GM12878 (cell line): ENCODE results near the gene MLLT3. TPM values are rescaled to one million over a fixed set of nuclear protein-coding genes. Genes with fewer than 3 reads are reported as not detected.

Source experiments
- ATAC-seq: fragments of 200-7000 bp; cut with Tn5 transposase; 3 replicates; pipeline ENCODE4 v1.9.1; 2020; ENCODE audit warnings: mild to moderate bottlenecking, moderate library complexity
- BruUV-seq: library from RNA; stranded (reverse); fragments of 400-500 nt; replicated peaks from 2 replicates; lab custom pipeline; 2021; lab: Mats Ljungman, UMichigan
- CTCF ChIA-PET: fragments of 300-600 bp; sonication (Branson Sonifier 250); formaldehyde crosslinking; extraction: SDS; loops from one replicate; lab custom pipeline; 2021; ENCODE audit warnings: inconsistent platforms; lab: Yijun Ruan, JAX
- POLR2A ChIA-PET: fragments of 350-600 bp; formaldehyde crosslinking; extraction: SDS; loops from one replicate; lab custom pipeline; 2021; ENCODE audit warnings: inconsistent platforms; lab: Charles Lee
- RAD21 ChIA-PET: fragments of 300-600 bp; sonication (Branson Sonifier 250); formaldehyde crosslinking; loops from one replicate; lab custom pipeline; 2023; ENCODE audit warnings: antibody characterized with exemption; ENCODE audit not compliant: unreplicated experiment; lab: Charles Lee
- SMC1A ChIA-PET: fragments of 300-600 bp; sonication (Branson Sonifier 250); formaldehyde crosslinking; loops from one replicate; lab custom pipeline; 2023; ENCODE audit not compliant: unreplicated experiment, uncharacterized antibody; lab: Charles Lee
- DNase-seq: peaks from one replicate; pipeline ENCODE4 v3.0.0-alpha.2; 2011; ENCODE audit warnings: low read depth, low spot score
- FAIRE-seq: peaks from 3 replicates; lab custom pipeline; 2011; peaks lifted over from hg19 to GRCh38; lab: Jason Lieb, UNC
- H2AFZ ChIP-seq: 2 replicates; pipeline ENCODE4 v1.6.0; 2011; ENCODE audit warnings: low read depth, low read length, control low read depth; ENCODE audit not compliant: control insufficient read depth
- H3K27ac ChIP-seq: 2 replicates; pipeline ENCODE4 v1.5.1; 2011; ENCODE audit warnings: control low read depth; ENCODE audit not compliant: control insufficient read depth, insufficient read depth
- H3K27me3 ChIP-seq, 2 experiments: replicated peaks in 1 of 2; 2 replicates each; pipeline versions ENCODE4 v1.6.0 to v1.6.1; 2011; ENCODE audit warnings: low read length in 1 of 2; ENCODE audit not compliant: control insufficient read depth in 2 of 2, insufficient read depth in 2 of 2
- H3K36me3 ChIP-seq, 2 experiments: 2 replicates each; pipeline ENCODE4 v1.5.1; 2011; ENCODE audit warnings: low read length in 1 of 2; ENCODE audit not compliant: control insufficient read depth in 2 of 2, insufficient read depth in 2 of 2
- H3K4me1 ChIP-seq: 2 replicates; pipeline ENCODE4 v1.6.1; 2011; ENCODE audit warnings: mild to moderate bottlenecking, low read length, moderate library complexity, mixed read lengths; ENCODE audit not compliant: control insufficient read depth, insufficient read depth
- H3K4me2 ChIP-seq: 2 replicates; pipeline ENCODE4 v1.6.0; 2011; ENCODE audit warnings: control low read depth; ENCODE audit not compliant: control insufficient read depth, insufficient read depth
- H3K4me3 ChIP-seq: fragments of 200-600 bp; sonication (generic); 2 replicates; pipeline ENCODE4 v1.5.1; 2016
- H3K79me2 ChIP-seq: 2 replicates; pipeline ENCODE4 v1.6.0; 2011; ENCODE audit warnings: low read length; ENCODE audit not compliant: control insufficient read depth, insufficient read depth
- H3K9ac ChIP-seq: 2 replicates; pipeline ENCODE4 v1.8.0; 2011; ENCODE audit warnings: low read length, control low read depth, mixed read lengths; ENCODE audit not compliant: control insufficient read depth, insufficient read depth
- H3K9me3 ChIP-seq: replicated peaks from 3 replicates; pipeline ENCODE4 v1.5.1; 2011; ENCODE audit warnings: mild to moderate bottlenecking, low read length; ENCODE audit not compliant: control insufficient read depth, insufficient read depth
- H4K20me1 ChIP-seq: 2 replicates; pipeline ENCODE4 v1.6.0; 2011; ENCODE audit not compliant: control insufficient read depth, insufficient read depth
- BCLAF1 ChIP-seq: fragments of 450-650 bp; IDR thresholded peaks from 2 replicates; pipeline ENCODE4 v1.6.1; 2017; ENCODE audit warnings: antibody characterized with exemption, mild to moderate bottlenecking, moderate library complexity
- RELB ChIP-seq: fragments of 450-650 bp; IDR thresholded peaks from 2 replicates; pipeline ENCODE4 v1.6.1; 2017; ENCODE audit warnings: low read depth, mild to moderate bottlenecking, moderate library complexity
- RUNX3 ChIP-seq: IDR thresholded peaks from 2 replicates; pipeline ENCODE4 v1.6.1; 2012; ENCODE audit warnings: low read length, inconsistent platforms
- SPI1 ChIP-seq: IDR thresholded peaks from 2 replicates; pipeline ENCODE4 v1.6.1; 2011; ENCODE audit warnings: low read depth, mild to moderate bottlenecking, low read length, moderate library complexity, borderline replicate concordance; ENCODE audit not compliant: insufficient read depth
- SREBF1 ChIP-seq: IDR thresholded peaks from 2 replicates; pipeline ENCODE4 v1.6.1; 2012; ENCODE audit warnings: mild to moderate bottlenecking, low read length
- WGBS: methylation state at CpG from one replicate; pipeline ENCODE4 v1.1.6; 2016; ENCODE audit warnings: low lambda C conversion rate; ENCODE audit not compliant: insufficient replicate concordance, insufficient coverage; ENCODE audit errors: missing lambda C conversion rate; 5-methylcytosine and 5-hydroxymethylcytosine counted together
- in situ Hi-C: fragments of 300-500 bp; cut with MboI; formaldehyde crosslinking; loops from 9 replicates; pipeline ENCODE4 v1.14.3; 2018; ENCODE audit warnings: mixed read lengths
- intact Hi-C: fragments of 100-400 bp; cut with micrococcal nuclease; formaldehyde crosslinking; loops from one replicate; pipeline ENCODE4 v1.14.2; 2022; ENCODE audit not compliant: unreplicated experiment
- polyA plus RNA-seq, 11 experiments: library from polyadenylated mRNA; depleted of rRNA in 4 of 11; unstranded in 6 of 11; stranded (reverse) in 5 of 11; fragments of >200 nt; fragmentation: Nextera tagmentation in 4 of 11; fragmentation: Illumina TruSeq in 1 of 11; extraction: Ambion mirVana in 4 of 11; extraction: Trizol in 1 of 11; gene quantifications; 1 replicate in 1 of 11; 2 replicates in 10 of 11; pipeline versions ENCODE4 v1.2.1 to v1.2.3, GENCODE V29; 2011 to 2016; ENCODE audit warnings: inconsistent platforms in 2 of 11, missing spikeins in 2 of 11, low read depth in 1 of 11
- total RNA-seq, 4 experiments: library from RNA; depleted of rRNA in 3 of 4; stranded (reverse); fragments of >200 nt in 3 of 4; fragmentation: Illumina TruSeq in 1 of 4; extraction: Trizol in 1 of 4; gene quantifications; 2 replicates each; pipeline versions ENCODE4 v1.2.1 to v1.2.3, GENCODE V29; 2013 to 2021

MLLT3 gene
- total and polyA plus RNA-seq, 10 of the 15 experiments (the other 5 are each of a cell fraction or from before 2014, with no cell fraction given): 17.7 to 72.3 (median 35.6) TPM

- H3K4me2 ChIP-seq: no peak overlapping the region; the same call in 1 of the 2 replicates
- no peaks in the 10 kb centered on the region for H3K36me3 ChIP-seq
- ATAC-seq: peak; percentile 56
- BruUV-seq: no TSS peak
- ChIA-PET POLR2A (no interaction called here), SMC1A (interaction anchor here (1.6 to 2.0 kb wide), 2 partner anchors 10 to 17 kb away, joined by 3 to 5 read pairs; no protein-coding TSS in a partner anchor), CTCF (interaction anchor here (1.0 to 1.6 kb wide), 4 partner anchors 12 to 477 kb away, joined by 3 to 4 read pairs (median 4); no protein-coding TSS in a partner anchor), RAD21 (interaction anchor here (1.3 kb wide), 2 partner anchors 95 to 159 kb away, joined by 3 to 5 read pairs; partner anchors contain the start of gene MLLT3)
- WGBS: 19% methylated on average over 2 of the region's 2 CpGs
- peaks cover 14% of the 10 kb centered on the region for H3K79me2 ChIP-seq
- no peaks in the 10 kb centered on the region for H3K27me3 ChIP-seq
- no peak for DNase-seq
- no peak overlapping the region for H2AFZ ChIP-seq
- H3K4me1 ChIP-seq: peaks cover 12% of the 10 kb centered on the region
- in situ Hi-C loops (no loop called here), intact Hi-C loops (loop anchor here (5.0 kb wide), 1 partner anchor 42 kb away; no protein-coding TSS in a partner anchor)
- no peak for TF ChIP-seq SREBF1
- TF ChIP-seq SPI1: peak; percentile 41; the same call in 1 of the 2 replicates
- no peak for TF ChIP-seq BCLAF1
- TF ChIP-seq RELB: no peak
- TF ChIP-seq RUNX3: 0 out of 2 replicates have a peak, but pooled peaks have one; percentile 11
- no peak overlapping the region for H3K4me3 ChIP-seq
- FAIRE-seq: no peak
- no peaks in the 10 kb centered on the region for H4K20me1 ChIP-seq
- no peaks in the 10 kb centered on the region; the same call in 2 of the 3 replicates for H3K9me3 ChIP-seq
- H3K9ac ChIP-seq: no peak overlapping the region
- H3K27ac ChIP-seq: no peak overlapping the region
These were observed 158.5 kb downstream of the MLLT3 start for GRCh38 chr9:20463823-20464222.
